ENCODE measurements around the gene ZC3H18.
A peak's percentile ranks its signal among the peaks of the same experiment; 100 is the strongest.

The ZC3H18 gene

DNA sequence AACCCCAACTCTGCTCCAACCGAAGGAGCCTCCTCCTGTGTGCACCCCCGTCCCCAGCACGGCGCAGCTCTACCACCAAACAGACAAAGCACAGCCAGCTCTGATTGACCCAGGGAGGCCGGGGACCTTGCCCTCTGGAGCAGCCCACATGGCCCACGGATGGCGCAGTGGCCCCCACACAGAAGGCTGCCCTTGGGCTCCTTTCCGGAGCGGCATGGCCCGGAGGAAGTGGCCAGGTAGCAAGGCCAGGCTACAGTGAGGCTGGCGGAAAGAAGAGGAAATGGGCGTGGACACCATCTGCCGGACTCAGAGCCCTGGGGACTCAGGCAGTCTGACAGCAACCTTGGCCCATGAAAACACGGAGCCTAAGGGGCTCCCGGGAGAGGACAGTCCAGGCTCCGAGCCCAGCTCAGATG lies 19.9 kb upstream of the ZC3H18 start:
- no peak overlapping the region for H3K4me3 ChIP-seq (ENCODE audit: low read length)
- H3K27ac ChIP-seq (ENCODE audit: low read depth, low read length): no peak overlapping the region
- peaks cover 56% of the 10 kb centered on the region for H3K4me1 ChIP-seq (ENCODE audit: control insufficient read depth, low read length)

DNA sequence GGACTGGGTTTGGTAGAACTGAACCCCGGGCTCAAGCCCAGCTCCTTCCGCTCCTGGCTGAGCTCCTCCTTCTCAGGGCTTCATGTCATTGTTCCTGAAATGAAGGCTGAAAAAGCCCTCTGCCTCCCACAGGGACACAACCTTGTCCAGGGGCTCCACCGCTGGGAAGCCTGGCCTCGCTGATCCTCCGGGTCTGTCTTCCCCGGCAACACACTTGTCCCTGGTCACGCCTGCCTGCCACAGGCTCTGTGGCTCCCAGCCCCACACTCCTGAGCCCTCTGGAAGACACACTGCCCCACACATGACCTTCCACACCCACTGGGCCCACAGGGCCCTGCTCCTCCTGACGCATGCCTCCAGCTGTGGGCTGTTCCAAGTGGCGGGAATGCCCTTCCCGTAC lies 18.0 kb upstream of the ZC3H18 start:
- Histone ChIP-seq H3K36me3 (ENCODE audit: control insufficient read depth, low read length) (no peaks in the 10 kb centered on the region), H3K79me2 (ENCODE audit: control insufficient read depth, low read length) (no peaks in the 10 kb centered on the region), H3K27ac (ENCODE audit: low read depth, low read length) (peak overlapping the region; percentile 61), H3F3A (ENCODE audit: control insufficient read depth, insufficient read depth) (peaks cover 3% of the 10 kb centered on the region; the same call in 1 of the 2 replicates), H3K27me3 (ENCODE audit: control insufficient read depth, low read length) (no peaks in the 10 kb centered on the region), H3K9me3 (ENCODE audit: control insufficient read depth, insufficient read depth, low read length) (peaks cover 2% of the 10 kb centered on the region; the same call in 1 of the 2 replicates), H3K4me2 (ENCODE audit: low read length) (peak overlapping the region; percentile 44), H4K20me1 (ENCODE audit: control insufficient read depth, insufficient read depth, low read depth, low read length) (no peaks in the 10 kb centered on the region), H3K4me3 (ENCODE audit: low read length) (peak overlapping the region; percentile 7), H3K4me1 (ENCODE audit: control insufficient read depth, low read length) (peaks cover 74% of the 10 kb centered on the region), H3K9me2 (replicated peaks; ENCODE audit: control insufficient read depth, low read length) (no peaks in the 10 kb centered on the region)
- no peak for TF ChIP-seq EZH2phosphoT487 (IDR thresholded peaks at IDR 0.05; ENCODE audit: borderline replicate concordance, low read length)
- TF ChIP-seq, protein P1, sequence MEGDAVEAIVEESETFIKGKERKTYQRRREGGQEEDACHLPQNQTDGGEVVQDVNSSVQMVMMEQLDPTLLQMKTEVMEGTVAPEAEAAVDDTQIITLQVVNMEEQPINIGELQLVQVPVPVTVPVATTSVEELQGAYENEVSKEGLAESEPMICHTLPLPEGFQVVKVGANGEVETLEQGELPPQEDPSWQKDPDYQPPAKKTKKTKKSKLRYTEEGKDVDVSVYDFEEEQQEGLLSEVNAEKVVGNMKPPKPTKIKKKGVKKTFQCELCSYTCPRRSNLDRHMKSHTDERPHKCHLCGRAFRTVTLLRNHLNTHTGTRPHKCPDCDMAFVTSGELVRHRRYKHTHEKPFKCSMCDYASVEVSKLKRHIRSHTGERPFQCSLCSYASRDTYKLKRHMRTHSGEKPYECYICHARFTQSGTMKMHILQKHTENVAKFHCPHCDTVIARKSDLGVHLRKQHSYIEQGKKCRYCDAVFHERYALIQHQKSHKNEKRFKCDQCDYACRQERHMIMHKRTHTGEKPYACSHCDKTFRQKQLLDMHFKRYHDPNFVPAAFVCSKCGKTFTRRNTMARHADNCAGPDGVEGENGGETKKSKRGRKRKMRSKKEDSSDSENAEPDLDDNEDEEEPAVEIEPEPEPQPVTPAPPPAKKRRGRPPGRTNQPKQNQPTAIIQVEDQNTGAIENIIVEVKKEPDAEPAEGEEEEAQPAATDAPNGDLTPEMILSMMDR (IDR thresholded peaks at IDR 0.05; ENCODE audit: low read depth, low read length, poor library complexity, severe bottlenecking): no peak

More for the DNA sequence above, 19.9 kb upstream of the ZC3H18 start:
- H3F3A ChIP-seq (ENCODE audit: control insufficient read depth, insufficient read depth): peaks cover 3% of the 10 kb centered on the region; the same call in 1 of the 2 replicates
- no peaks in the 10 kb centered on the region for H3K79me2 ChIP-seq (ENCODE audit: control insufficient read depth, low read length)
- no peaks in the 10 kb centered on the region for H3K36me3 ChIP-seq (ENCODE audit: control insufficient read depth, low read length)
- no peaks in the 10 kb centered on the region for H3K9me2 ChIP-seq (replicated peaks; ENCODE audit: control insufficient read depth, low read length)
- TF ChIP-seq, protein P1 (IDR thresholded peaks at IDR 0.05; ENCODE audit: low read depth, low read length, poor library complexity, severe bottlenecking): no peak
- TF ChIP-seq EZH2phosphoT487 (IDR thresholded peaks at IDR 0.05; ENCODE audit: borderline replicate concordance, low read length): no peak
- peak overlapping the region; percentile 8; the same call in 1 of the 2 replicates for H3K4me2 ChIP-seq (ENCODE audit: low read length)
- H4K20me1 ChIP-seq (ENCODE audit: control insufficient read depth, insufficient read depth, low read depth, low read length): no peaks in the 10 kb centered on the region
- no peaks in the 10 kb centered on the region for H3K9me3 ChIP-seq (ENCODE audit: control insufficient read depth, insufficient read depth, low read length)
- no peaks in the 10 kb centered on the region for H3K27me3 ChIP-seq (ENCODE audit: control insufficient read depth, low read length)

DNA sequence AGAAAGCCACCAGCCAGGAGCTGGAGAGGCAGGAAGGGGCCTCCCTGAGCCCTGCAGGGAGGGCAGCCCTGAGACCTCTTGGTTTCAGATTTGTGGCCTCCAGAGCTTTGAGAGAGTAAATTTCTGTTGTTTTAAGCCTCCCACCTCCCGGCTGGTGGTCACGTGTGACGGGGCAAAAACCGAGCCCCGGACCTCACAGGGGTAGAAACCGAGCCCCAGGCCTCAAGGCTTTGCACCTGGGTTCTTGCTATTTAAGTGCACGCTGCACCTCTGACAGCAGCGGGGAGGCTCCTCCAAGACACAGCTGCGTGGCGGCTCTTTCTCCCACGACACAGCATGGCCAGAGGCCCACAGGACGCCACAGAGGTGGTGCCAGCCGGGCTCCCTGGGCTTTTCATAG lies 17.4 kb upstream of the ZC3H18 start:
- no peaks in the 10 kb centered on the region for H3K36me3 ChIP-seq (ENCODE audit: control insufficient read depth, low read length)
- peak overlapping the region; percentile 61 for H3K27ac ChIP-seq (ENCODE audit: low read depth, low read length)
- no peaks in the 10 kb centered on the region for H3K27me3 ChIP-seq (ENCODE audit: control insufficient read depth, low read length)
- peaks cover 2% of the 10 kb centered on the region; the same call in 1 of the 2 replicates for H3K9me3 ChIP-seq (ENCODE audit: control insufficient read depth, insufficient read depth, low read length)
- peak overlapping the region; percentile 44 for H3K4me2 ChIP-seq (ENCODE audit: low read length)
- H4K20me1 ChIP-seq (ENCODE audit: control insufficient read depth, insufficient read depth, low read depth, low read length): no peaks in the 10 kb centered on the region
- H3K4me1 ChIP-seq (ENCODE audit: control insufficient read depth, low read length): peaks cover 81% of the 10 kb centered on the region
- H3K9me2 ChIP-seq (replicated peaks; ENCODE audit: control insufficient read depth, low read length): no peaks in the 10 kb centered on the region
- peak overlapping the region; percentile 7 for H3K4me3 ChIP-seq (ENCODE audit: low read length)
- peaks cover 3% of the 10 kb centered on the region for H3F3A ChIP-seq (ENCODE audit: control insufficient read depth, insufficient read depth)
- TF ChIP-seq, protein P1 (IDR thresholded peaks at IDR 0.05; ENCODE audit: low read depth, low read length, poor library complexity, severe bottlenecking): no peak
- TF ChIP-seq EZH2phosphoT487 (IDR thresholded peaks at IDR 0.05; ENCODE audit: borderline replicate concordance, low read length): no peak
- no peaks in the 10 kb centered on the region for H3K79me2 ChIP-seq (ENCODE audit: control insufficient read depth, low read length)
